ENCODE measurements around the gene IL31.

The IL31 gene

DNA sequence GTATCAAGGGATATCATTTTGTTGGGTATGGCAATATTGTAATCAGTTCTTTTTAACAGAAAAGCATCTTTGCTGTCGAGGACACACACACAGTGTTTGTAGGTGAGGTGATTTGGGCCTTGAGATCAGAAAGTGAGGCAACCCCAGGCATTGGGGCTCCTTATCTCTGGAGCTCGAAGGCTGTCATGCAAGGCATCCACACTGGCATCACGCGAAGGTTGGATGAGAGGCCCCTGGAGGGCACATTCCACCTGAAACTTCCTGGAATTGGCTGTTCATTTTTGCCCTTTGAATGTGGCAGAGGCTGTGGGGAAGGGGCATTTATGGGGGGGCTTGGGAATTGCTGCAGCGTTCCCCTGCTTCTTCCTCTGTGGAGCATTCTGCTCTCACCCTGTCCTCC, 45.5 kb downstream of the IL31 start:
- DNase-seq (ENCODE audit: low spot score), result no peak

DNA sequence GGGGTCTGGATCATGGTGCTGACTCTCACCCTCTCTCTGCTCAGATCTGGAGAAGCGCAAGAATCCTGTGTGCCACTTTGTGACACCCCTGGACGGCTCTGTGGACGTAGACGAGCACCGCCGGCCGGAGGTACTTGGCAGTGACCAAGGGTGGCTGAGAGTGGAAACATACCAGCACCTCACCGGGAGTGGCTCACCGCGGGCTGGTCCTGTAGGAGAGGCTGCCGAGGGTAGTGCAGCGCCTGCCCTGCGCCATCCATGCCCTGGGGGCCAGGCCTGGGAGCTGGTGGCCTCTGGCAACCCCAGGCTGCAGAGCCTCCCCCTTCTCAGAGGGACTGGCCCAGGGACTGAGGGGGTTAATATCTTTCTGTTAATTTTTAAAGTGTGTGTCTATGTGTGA, 46.2 kb downstream of the IL31 start:
- no peak for DNase-seq (ENCODE audit: low spot score)

DNA sequence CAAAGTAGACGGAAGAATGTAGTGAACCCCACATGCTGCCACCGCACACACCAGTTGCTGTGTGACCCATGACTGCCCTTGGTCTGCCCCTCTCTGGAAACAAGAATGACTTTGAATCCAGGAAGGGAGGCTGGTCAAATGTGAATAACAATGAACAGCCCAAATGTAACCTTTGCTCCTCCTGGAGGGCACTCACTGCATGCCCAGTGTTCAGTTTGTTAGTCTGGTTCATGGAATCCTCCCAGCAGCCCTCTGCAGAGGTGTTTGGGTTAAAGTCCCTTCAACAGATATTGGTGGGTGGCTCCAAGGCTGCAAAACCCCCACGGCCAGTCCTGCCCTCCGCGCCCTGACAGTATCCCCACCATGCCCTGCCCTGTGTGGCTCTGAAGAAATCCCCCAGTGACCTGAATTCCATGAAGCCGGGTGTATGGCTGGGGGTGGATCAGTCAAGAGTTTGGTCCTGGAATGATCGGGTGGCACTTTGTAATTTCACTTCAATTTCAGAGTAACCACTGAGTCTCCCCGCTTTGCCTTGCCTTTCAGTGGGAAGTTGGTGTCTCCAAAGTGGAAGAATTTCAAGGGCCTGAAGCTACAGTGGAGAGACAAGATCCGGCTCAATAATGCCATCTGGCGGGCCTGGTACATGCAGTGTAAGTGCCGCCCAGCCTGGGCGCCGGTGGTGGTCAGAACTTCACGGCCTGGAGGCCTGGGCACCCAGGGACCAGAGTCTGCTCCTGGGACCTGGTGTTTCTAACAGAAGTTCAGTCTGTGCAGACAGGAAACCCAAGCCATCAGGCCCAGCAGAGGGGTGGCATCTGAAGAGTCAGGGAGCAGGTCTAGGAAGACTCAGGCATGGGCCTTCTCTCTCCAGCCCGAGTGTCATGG, 47.1 kb downstream of the IL31 start:
- no peak for DNase-seq (ENCODE audit: low spot score)

DNA sequence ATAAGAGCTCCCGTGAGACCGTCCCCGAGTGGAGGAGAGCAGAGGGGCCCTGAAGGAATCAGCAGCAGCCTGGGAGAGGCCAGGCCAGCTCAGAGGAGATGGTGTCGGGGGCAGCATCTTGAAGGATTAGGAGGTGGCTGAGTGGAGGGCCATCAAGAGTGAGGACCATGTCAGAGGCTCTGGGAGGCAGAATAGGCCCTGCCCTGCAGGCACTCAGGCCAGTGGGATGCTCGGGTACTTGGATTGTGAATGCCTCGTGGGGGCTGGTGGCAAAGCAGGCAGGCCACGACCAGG, 47.7 kb downstream of the IL31 start:
- no peak for DNase-seq (ENCODE audit: low spot score)

GRCh38 chr12:122125452-122126341, 48.3 kb downstream of the IL31 start:
- no peak for DNase-seq (ENCODE audit: low spot score)

- DNase-seq (ENCODE audit: low spot score), result peak; percentile 28
Measured at GRCh38 chr12:122124370-122124769, 49.7 kb downstream of the IL31 start.

- DNase-seq (ENCODE audit: low spot score), result peak; percentile 47
Measured at GRCh38 chr12:122123761-122124145, 50.3 kb downstream of the IL31 start.

GRCh38 chr12:122123051-122123760, 50.8 kb downstream of the IL31 start:
- peak; percentile 80 for DNase-seq (ENCODE audit: low spot score)
